PFSK-1 (cell line): ENCODE measurements around the gene STARD8.

Source experiments
- FOXP2 ChIP-seq: optimal IDR thresholded peaks from 2 replicates; pipeline ENCODE3; 2011; ENCODE audit warnings: borderline replicate concordance, control low read depth, inconsistent platforms; ENCODE audit not compliant: insufficient read depth; ENCODE audit errors: extremely low read length, extremely low read depth
- POLR2AphosphoS5 ChIP-seq: IDR thresholded peaks from 2 replicates; pipeline ENCODE4 v1.6.1; 2012; ENCODE audit warnings: low read depth, mild to moderate bottlenecking, control low read depth, low read length, moderate library complexity
- REST ChIP-seq, 2 experiments: IDR thresholded peaks; 2 replicates each; pipeline versions ENCODE4 v1.6.1 to v1.8.0; 2011 to 2012; ENCODE audit warnings: low read depth in 2 of 2, low read length in 2 of 2, control low read depth in 1 of 2, inconsistent platforms in 1 of 2, mild to moderate bottlenecking in 1 of 2, moderate library complexity in 1 of 2; ENCODE audit not compliant: insufficient read depth in 1 of 2
- SIN3A ChIP-seq: IDR thresholded peaks from 2 replicates; pipeline ENCODE4 v1.6.1; 2012; ENCODE audit warnings: mild to moderate bottlenecking, low read length, moderate library complexity, borderline replicate concordance; ENCODE audit not compliant: insufficient read depth
- TAF1 ChIP-seq: IDR thresholded peaks from 2 replicates; pipeline ENCODE4 v1.6.1; 2012; ENCODE audit warnings: low read length, control low read depth, borderline replicate concordance; ENCODE audit not compliant: insufficient read depth

- TF ChIP-seq TAF1 (no peak), POLR2AphosphoS5 (no peak), REST (IDR thresholded peaks at IDR 0.05; ENCODE audit: insufficient read depth in 1 of 2, low read depth in 2 of 2, low read length in 2 of 2) (no peak), SIN3A (no peak), FOXP2 (no peak)
These were observed 87.8 kb downstream of the STARD8 start for GRCh38 chrX:68735266-68735665.
